C4-2B (cell line): ENCODE results near the gene SORCS1.

ENCODE experiments used
- ZFX ChIP-seq: fragments of 450-650 bp; IDR thresholded peaks from 2 replicates; pipeline ENCODE4 v1.6.1; 2017
- TF ChIP-seq, protein P1 (sequence below): fragments of 450-650 bp; conservative IDR thresholded peaks from 2 replicates; pipeline ENCODE4 v1.5.1; 2017; ENCODE audit warnings: mild to moderate bottlenecking

DNA sequence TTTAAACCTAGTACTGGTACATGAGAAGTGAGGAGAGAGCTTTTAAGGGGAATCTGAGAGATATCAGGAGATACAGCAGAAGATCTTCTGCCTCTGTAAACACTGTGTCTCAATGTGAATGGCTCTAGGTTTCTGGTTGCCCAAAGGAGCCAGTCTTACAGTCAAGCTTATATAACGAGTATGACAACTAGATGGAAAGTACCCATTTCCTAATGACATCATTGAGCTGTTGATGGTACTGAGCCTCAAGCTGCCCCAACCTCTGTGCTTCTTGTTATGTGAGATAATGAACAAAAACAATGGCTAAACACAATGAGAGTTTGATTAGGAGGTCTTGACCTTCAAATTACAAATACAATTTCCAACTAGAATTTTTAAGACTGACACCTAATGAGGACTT lies 451.5 kb downstream of the SORCS1 start:
- TF ChIP-seq, protein P1, sequence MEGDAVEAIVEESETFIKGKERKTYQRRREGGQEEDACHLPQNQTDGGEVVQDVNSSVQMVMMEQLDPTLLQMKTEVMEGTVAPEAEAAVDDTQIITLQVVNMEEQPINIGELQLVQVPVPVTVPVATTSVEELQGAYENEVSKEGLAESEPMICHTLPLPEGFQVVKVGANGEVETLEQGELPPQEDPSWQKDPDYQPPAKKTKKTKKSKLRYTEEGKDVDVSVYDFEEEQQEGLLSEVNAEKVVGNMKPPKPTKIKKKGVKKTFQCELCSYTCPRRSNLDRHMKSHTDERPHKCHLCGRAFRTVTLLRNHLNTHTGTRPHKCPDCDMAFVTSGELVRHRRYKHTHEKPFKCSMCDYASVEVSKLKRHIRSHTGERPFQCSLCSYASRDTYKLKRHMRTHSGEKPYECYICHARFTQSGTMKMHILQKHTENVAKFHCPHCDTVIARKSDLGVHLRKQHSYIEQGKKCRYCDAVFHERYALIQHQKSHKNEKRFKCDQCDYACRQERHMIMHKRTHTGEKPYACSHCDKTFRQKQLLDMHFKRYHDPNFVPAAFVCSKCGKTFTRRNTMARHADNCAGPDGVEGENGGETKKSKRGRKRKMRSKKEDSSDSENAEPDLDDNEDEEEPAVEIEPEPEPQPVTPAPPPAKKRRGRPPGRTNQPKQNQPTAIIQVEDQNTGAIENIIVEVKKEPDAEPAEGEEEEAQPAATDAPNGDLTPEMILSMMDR: no peak
- no peak for TF ChIP-seq ZFX
